Measurements from ENCODE around the gene TMTC2. TPM values are rescaled to one million over a fixed set of nuclear protein-coding genes. Genes with fewer than 3 reads are reported as not detected.

Gene TMTC2
- total RNA-seq, 4 donors from 2014 or later, result 10.5 to 15.9 (median 11.5) TPM

DNA sequence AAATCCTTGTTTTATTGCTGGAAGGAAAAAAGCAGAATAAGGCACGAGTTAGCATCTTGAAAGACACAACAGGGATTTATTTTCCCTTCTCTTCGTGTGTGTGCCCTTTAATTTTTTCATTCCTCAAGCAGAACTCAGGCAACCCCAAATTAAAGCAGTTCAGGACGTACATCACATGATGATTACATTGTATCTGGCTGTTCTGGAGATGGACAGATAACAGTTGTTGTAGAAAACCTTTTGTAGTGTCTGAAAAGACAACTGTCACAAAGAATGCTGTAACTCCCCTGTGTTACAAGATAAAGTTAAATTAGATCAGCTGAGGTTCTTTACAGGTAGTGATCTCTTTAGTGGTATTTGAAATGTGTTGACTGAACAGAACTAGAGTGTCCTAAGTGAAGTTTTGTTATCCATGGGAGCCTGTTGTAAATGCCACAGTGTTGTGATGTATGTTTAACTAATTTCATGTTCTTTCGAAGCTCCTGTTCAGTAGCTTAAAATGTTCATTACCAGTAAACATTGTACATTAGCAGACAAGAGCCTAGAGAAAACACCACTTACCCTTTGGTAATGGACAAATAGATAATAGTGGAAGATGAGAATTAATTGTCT is 58.5 kb downstream of the TMTC2 start:
- TF ChIP-seq CTCF (IDR thresholded peaks at IDR 0.05), result no peak
- ATAC-seq (ENCODE audit: low FRiP score) (no peak), DNase-seq (ENCODE audit: low spot score) (no peak)

- DNase-seq (ENCODE audit: low spot score) (no peak), ATAC-seq (ENCODE audit: low FRiP score) (no peak)
- TF ChIP-seq CTCF (IDR thresholded peaks at IDR 0.05), result no peak
Measured at GRCh38 chr12:82745807-82746206, 59.1 kb downstream of the TMTC2 start.

- no peak for DNase-seq (ENCODE audit: low spot score)
- no peak for ATAC-seq (ENCODE audit: low FRiP score)
- TF ChIP-seq CTCF (IDR thresholded peaks at IDR 0.05), result no peak
Measured at GRCh38 chr12:82746668-82747067, 60.0 kb downstream of the TMTC2 start.

- DNase-seq (ENCODE audit: low spot score) (no peak), ATAC-seq (ENCODE audit: low FRiP score) (no peak)
- no peak for TF ChIP-seq CTCF (IDR thresholded peaks at IDR 0.05)
Measured at GRCh38 chr12:82749015-82749414, 62.3 kb downstream of the TMTC2 start.

GRCh38 chr12:82754856-82755255 is 68.2 kb downstream of the TMTC2 start:
- no peak for TF ChIP-seq CTCF (IDR thresholded peaks at IDR 0.05)
- DNase-seq (ENCODE audit: low spot score) (no peak), ATAC-seq (ENCODE audit: low FRiP score) (no peak)

DNA sequence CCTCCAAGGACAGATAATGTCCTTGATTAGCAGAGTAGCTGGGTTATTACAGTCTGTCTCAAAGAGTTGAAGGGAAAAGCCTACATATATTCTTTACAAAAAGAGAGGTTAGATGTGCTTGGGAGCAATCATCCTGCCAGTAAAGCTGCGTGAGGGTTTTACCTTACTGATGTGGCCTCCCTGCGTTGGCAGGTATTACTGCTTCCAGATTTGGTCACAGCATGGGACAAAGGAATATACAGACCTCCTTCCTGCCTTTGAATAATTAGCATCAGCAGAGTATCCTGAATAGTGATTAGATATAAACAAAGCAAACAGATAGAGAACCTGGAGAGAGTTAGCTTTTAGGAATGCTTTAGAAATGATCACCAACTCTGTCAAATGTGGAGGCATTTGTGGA is 69.6 kb downstream of the TMTC2 start:
- TF ChIP-seq CTCF (IDR thresholded peaks at IDR 0.05), result no peak
- ATAC-seq (ENCODE audit: low FRiP score) (no peak), DNase-seq (ENCODE audit: low spot score) (no peak)

- ATAC-seq (ENCODE audit: low FRiP score), result no peak
- TF ChIP-seq CTCF (IDR thresholded peaks at IDR 0.05), result no peak
Measured at GRCh38 chr12:82757059-82757458, 70.4 kb downstream of the TMTC2 start.

More at GRCh38 chr12:82757059-82757458, 70.4 kb downstream of the TMTC2 start:
- no peak for DNase-seq (ENCODE audit: low spot score)
